HT-29 (cell line): ENCODE data around the gene AQP10. TPM values are rescaled to one million over a fixed set of nuclear protein-coding genes. Genes with fewer than 3 reads are reported as not detected.
"Not testable (repeated sequence)": the region's sequence is repeated elsewhere in the genome, so short reads cannot be mapped to it uniquely, and the experiment has no call there.

Source experiments
- DNase-seq: peaks from one replicate; pipeline ENCODE4 v3.0.0-alpha.2; 2015; ENCODE audit warnings: low spot score
- total RNA-seq: library from RNA; depleted of rRNA; stranded (reverse); fragments of >200 nt; shearing (Covaris generic); gene quantifications from 2 replicates; pipeline ENCODE4 v1.2.3, GENCODE V29; 2014

Gene AQP10
- total RNA-seq, 1 experiment from 2014 or later = not detected

DNA sequence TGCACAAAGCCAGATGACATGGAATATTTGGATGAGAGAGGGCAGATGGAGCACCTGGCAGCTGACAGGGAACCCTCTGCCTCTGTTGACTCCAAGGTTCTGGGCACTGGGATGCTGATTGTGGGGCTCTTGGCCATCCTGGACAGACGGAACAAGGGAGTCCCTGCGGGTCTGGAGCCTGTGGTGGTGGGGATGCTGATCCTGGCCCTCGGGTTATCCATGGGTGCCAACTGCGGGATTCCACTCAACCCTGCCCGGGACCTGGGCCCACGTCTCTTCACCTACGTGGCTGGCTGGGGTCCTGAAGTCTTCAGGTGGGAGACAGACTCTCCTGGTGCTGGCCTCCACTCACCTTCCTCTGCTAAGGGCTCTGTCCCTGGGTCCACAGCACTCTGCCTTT is 2.6 kb downstream of the AQP10 start:
- DNase-seq = no peak

GRCh38 chr1:154324241-154324640 is 3.3 kb downstream of the AQP10 start:
- DNase-seq = no peak

DNA sequence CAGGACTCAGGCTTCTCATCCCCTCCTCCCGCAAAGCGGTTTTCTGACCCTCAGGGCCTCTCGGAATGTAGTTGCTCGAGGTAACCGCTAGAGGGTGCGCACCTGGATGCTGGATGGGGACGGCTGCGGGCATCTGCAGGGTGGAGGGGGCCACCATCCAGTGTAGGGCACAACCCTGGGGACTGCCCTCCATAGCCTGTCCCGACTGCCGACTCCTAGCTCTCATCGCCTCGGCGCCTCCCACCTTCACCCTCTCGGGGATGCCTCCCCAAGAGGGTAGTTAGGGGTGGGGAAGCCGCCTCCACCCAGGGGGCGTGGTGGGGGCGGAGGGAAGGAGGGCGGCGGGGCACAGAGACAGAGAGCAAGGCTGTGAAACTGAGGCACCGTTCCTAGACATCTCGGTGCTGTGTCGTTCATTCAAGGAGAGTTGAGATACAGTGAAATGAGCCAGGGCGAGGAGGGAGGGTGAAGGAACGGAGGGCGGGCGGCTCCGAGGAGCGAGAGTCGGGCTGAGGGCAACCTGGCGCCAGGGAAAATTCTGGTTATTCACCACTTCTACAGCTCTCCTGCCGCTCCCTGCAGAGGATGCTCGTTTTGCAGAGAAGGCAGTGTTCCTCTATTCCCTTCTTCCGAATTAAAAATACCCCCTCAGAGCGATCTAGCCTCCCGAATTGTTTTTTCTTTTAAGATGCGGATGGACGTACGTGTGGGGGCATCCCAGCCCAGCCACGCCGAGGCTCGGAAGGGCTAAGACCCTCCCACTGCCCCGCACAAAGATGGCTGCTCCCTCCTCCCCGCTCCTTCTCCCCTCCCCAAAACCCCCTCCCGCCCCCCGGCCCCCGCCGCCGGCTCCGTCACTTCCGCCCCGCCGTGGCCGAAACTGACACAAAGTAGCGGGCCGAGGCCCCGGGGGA is 4.0 kb downstream of the AQP10 start, which contains the start of gene ATP8B2:
TSS of gene ATP8B2 (plus strand) at position 857 of the 914 bp plus-strand sequence. CDS start 2,617 bp downstream, outside the sequence.
- DNase-seq = peak; percentile 64

GRCh38 chr1:154325583-154326545 is 5.0 kb downstream of the AQP10 start:
- DNase-seq = no peak

GRCh38 chr1:154326546-154327465 is 5.9 kb downstream of the AQP10 start:
- peak; percentile 28 for DNase-seq

- peak; percentile 68 for DNase-seq
Measured at GRCh38 chr1:154327466-154328317, 6.8 kb downstream of the AQP10 start.

DNA sequence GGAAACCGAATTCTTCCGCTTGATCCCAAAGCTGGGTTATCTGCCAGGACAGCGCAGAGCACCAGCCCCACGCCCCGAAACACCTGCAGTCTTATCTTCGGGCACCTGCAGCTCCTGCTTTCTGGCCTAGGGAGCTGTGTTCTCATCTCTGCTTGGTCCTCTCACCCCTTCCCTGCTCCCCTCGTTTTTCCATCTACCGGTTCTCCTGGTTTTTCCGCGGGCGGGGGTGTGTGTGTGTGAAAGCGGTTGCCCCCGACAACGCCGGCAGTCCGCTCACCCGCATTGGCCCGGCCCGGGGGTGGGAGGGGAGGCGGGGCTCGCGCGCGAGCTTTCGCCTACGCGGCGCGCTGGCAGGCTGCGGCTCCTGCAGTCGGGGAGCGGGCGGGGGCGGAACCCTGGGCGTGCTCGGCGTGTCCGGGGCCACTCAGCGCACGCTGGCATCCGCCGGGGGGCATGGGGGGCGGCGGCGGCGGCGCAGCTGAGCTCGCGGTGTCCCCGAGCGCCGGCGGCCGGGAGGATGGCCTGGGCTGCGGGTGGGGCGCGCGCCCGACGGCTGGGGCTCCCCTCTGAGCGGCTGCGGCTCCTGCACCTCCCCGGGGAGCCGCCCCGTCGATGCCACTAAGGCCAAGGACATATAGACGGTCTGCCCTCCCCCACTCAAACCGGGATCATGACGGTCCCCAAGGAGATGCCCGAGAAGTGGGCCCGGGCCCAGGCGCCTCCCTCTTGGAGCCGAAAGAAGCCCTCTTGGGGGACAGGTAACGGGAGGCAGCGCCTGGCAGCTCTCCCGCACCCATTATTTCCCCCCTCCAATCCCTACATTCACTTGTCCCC is 7.6 kb downstream of the AQP10 start:
- peak; percentile 39 for DNase-seq

DNA sequence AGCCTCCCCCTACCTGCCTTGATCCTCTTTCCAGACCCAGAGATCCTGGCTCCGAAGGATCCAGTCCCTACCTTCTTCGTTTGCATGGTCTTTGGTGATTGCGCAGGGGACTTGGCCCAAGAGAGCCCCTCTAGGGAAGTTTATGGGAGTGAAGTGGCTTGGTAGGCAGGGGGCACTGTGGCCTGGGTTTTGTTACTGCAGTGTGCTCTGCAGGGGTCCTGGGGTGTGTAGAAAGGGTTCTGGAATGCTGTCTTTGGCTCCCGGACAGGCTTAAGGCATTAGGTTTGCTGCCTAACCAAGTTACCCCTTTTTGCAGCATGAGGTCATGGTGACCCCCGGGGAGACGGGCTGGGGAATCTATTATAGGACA is 8.2 kb downstream of the AQP10 start:
- no peak for DNase-seq

GRCh38 chr1:154329551-154330131 is 8.7 kb downstream of the AQP10 start:
- no peak for DNase-seq

DNA sequence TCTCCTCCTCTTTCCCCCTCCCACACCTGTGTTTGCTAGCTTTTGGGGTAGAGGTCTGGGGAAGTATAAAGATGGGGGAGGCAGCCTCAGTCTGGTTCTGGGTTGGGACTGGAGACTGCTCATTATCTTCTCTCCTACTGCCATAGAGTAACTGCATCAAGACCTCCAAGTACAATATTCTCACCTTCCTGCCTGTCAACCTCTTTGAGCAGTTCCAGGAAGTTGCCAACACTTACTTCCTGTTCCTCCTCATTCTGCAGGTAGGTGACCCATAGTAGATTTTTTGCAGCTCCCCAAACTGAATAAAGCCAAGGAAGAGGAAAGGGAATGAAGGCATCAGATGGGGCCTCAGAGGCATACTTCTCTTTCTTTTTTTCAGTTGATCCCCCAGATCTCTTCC is 9.8 kb downstream of the AQP10 start:
- no peak for DNase-seq

- no peak for DNase-seq
Measured at GRCh38 chr1:154334079-154335024, 13.5 kb downstream of the AQP10 start.

GRCh38 chr1:154335025-154335714 is 14.3 kb downstream of the AQP10 start:
- DNase-seq = peak; percentile 94

GRCh38 chr1:154337253-154337894 is 16.5 kb downstream of the AQP10 start:
- DNase-seq = no peak

DNA sequence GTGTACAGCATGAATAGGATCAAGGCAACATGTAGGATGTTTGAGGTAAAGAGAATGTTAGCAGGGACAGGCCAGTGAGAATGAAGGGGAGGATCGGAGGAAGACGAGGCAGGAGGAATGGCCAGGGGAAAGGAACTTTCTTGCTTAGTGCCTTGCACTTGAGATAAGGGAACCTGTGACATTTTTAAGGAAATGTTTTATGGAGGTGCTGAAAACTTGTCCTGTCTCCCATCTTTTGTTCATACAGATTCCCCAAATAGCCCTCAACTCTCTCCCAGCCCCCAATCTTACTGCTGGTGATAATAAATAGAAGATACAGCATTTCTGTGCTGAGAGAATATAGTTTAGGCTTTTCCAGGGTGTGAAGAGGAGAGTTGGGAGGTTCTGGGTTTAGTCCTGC is 18.0 kb downstream of the AQP10 start:
- no peak for DNase-seq

DNA sequence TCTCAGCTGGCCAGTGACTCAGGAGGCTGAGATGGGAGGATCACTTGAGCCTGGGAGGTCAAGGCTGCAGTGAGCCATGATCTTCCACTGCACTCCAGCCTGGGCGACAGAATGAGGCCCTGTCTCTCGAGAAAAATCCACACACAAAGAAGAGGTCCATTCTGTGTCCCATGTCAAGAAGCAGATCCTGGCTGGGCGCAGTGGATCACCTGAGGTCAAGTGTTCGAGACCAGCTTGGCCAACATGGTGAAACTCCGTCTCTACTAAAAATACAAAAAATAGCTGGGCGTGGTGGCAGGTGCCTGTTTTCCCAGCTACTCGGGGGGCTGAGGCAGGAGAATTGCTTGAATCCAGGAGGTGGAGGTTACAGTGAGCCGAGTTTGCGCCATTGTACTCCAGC is 20.5 kb downstream of the AQP10 start:
- not testable (repeated sequence) for DNase-seq

- DNase-seq = no peak
Measured at GRCh38 chr1:154342132-154342531, 21.2 kb downstream of the AQP10 start.
